K562 (cell line): ENCODE measurements around the gene DLK2. TPM values are rescaled to one million over a fixed set of nuclear protein-coding genes. Genes with fewer than 3 reads are reported as not detected.
A peak's percentile ranks its signal among the peaks of the same experiment; 100 is the strongest.

ENCODE experiments used
- ATAC-seq: fragments of 200-7000 bp; cut with Tn5 transposase; 3 replicates; pipeline ENCODE4 v1.9.1; 2020; ENCODE audit warnings: moderate library complexity
- BruUV-seq: library from RNA; stranded (reverse); fragments of 400-500 nt; replicated peaks from 2 replicates; lab custom pipeline; 2021; lab: Mats Ljungman, UMichigan
- CTCF ChIA-PET: fragments of 300-600 bp; formaldehyde crosslinking; extraction: SDS; loops from one replicate; lab custom pipeline; 2021; ENCODE audit warnings: low intra/inter-chr PET ratio; lab: Yijun Ruan, JAX
- POLR2A ChIA-PET: fragments of 300-600, 350-650 bp; sonication (Branson Sonifier 250); formaldehyde crosslinking; extraction: SDS; loops from one replicate; lab custom pipeline; 2021; ENCODE audit warnings: antibody characterized with exemption, inconsistent platforms; lab: Yijun Ruan, JAX
- DNase-seq, 4 experiments: peaks; one replicate each; pipeline versions ENCODE4 v3.0.0 to v3.0.0-alpha.2; 2011 to 2018; ENCODE audit warnings: low spot score in 3 of 4, mixed read lengths in 3 of 4; ENCODE audit errors: extremely low read depth in 1 of 4
- FAIRE-seq: peaks from 2 replicates; lab custom pipeline; 2011; peaks lifted over from hg19 to GRCh38; lab: Jason Lieb, UNC
- H2AFZ ChIP-seq: 2 replicates; pipeline ENCODE4 v1.6.0; 2011; ENCODE audit warnings: low read depth, low read length, control low read depth, inconsistent platforms
- H3K27ac ChIP-seq: fragments of 200-600 bp; 3 replicates; pipeline ENCODE4 v1.8.0; 2011; ENCODE audit warnings: low read depth, mild to moderate bottlenecking, control low read depth, inconsistent platforms, low read length, moderate library complexity, mixed read lengths; ENCODE audit errors: extremely low read depth
- H3K27me3 ChIP-seq, 2 experiments: fragments of 300-600 bp in 1 of 2; 2 replicates in 1 of 2; 3 replicates in 1 of 2; pipeline versions ENCODE4 v1.6.0 to v1.8.0; 2011; ENCODE audit warnings: inconsistent platforms in 2 of 2, low read length in 2 of 2, mild to moderate bottlenecking in 1 of 2, mixed read lengths in 1 of 2, moderate library complexity in 1 of 2; ENCODE audit not compliant: control insufficient read depth in 2 of 2, insufficient read depth in 2 of 2
- H3K36me3 ChIP-seq: fragments of 300-600 bp; 3 replicates; pipeline ENCODE4 v1.8.0; 2011; ENCODE audit warnings: mild to moderate bottlenecking, low read length, inconsistent platforms; ENCODE audit not compliant: control insufficient read depth, insufficient read depth
- H3K4me1 ChIP-seq, 2 experiments: fragments of 200-600 bp in 1 of 2; replicated peaks in 1 of 2; 2 replicates in 1 of 2; 3 replicates in 1 of 2; pipeline versions ENCODE4 v1.5.1 to v1.8.0; 2011; ENCODE audit warnings: inconsistent platforms in 2 of 2, low read length in 2 of 2, mild to moderate bottlenecking in 1 of 2, mixed read lengths in 1 of 2, moderate library complexity in 1 of 2; ENCODE audit not compliant: control insufficient read depth in 2 of 2, insufficient read depth in 2 of 2
- H3K4me2 ChIP-seq: 2 replicates; pipeline ENCODE4 v1.6.1; 2011; ENCODE audit warnings: low read length, control low read depth, inconsistent platforms, mixed read lengths; ENCODE audit not compliant: insufficient read depth
- H3K4me3 ChIP-seq: fragments of 200-600 bp; sonication (generic), shearing (Covaris generic); 2 replicates; pipeline ENCODE4 v1.5.1; 2016; ENCODE audit warnings: control low read depth, inconsistent platforms
- H3K79me2 ChIP-seq: fragments of 200-600 bp; 3 replicates; pipeline ENCODE4 v1.8.0; 2011; ENCODE audit warnings: low read length, inconsistent platforms; ENCODE audit not compliant: control insufficient read depth, insufficient read depth
- H3K9ac ChIP-seq, 2 experiments: 2 replicates each; pipeline versions ENCODE4 v1.6.0 to v1.6.1; 2011; ENCODE audit warnings: low read depth in 2 of 2, low read length in 2 of 2, control low read depth in 1 of 2, inconsistent platforms in 1 of 2, mild to moderate bottlenecking in 1 of 2, mixed read lengths in 1 of 2; ENCODE audit not compliant: insufficient read depth in 1 of 2
- H3K9me1 ChIP-seq: one replicate; pipeline ENCODE4 v1.6.0; 2011; ENCODE audit warnings: inconsistent platforms, mild to moderate bottlenecking, low read length, moderate library complexity; ENCODE audit not compliant: control insufficient read depth, insufficient read depth
- H3K9me3 ChIP-seq: replicated peaks from 2 replicates; pipeline ENCODE4 v1.5.1; 2011; ENCODE audit warnings: low read depth, low read length, inconsistent platforms; ENCODE audit not compliant: control insufficient read depth, insufficient read depth
- H4K20me1 ChIP-seq: replicated peaks from 2 replicates; pipeline ENCODE4 v1.6.1; 2011; ENCODE audit warnings: low read length, inconsistent platforms, mixed read lengths; ENCODE audit not compliant: control insufficient read depth, insufficient read depth
- ARID3A ChIP-seq: IDR thresholded peaks from 2 replicates; pipeline ENCODE4 v1.6.1; 2012; ENCODE audit warnings: low read depth, low read length, improper control_type of control experiment, borderline replicate concordance
- CEBPG ChIP-seq, 3 experiments: fragments of 200-800 bp in 1 of 3; sonication (Bioruptor generic) in 1 of 3; sonication (generic) in 1 of 3; formaldehyde crosslinking in 1 of 3; IDR thresholded peaks in 2 of 3; conservative IDR thresholded peaks in 1 of 3; 2 replicates each; pipeline versions ENCODE4 v1.6.1 to v1.8.0; 2016 to 2022; ENCODE audit warnings: missing compliant biosample characterization in 2 of 3, missing genetic modification characterization in 2 of 3, mild to moderate bottlenecking in 1 of 3, missing genetic modification reagents in 1 of 3
- DMBX1 ChIP-seq: fragments of 250-450 bp; sonication (Bioruptor Pico); IDR thresholded peaks from 2 replicates; pipeline ENCODE4 v1.8.0; 2022; ENCODE audit warnings: inconsistent platforms, mild to moderate bottlenecking, moderate library complexity, borderline replicate concordance
- ETS2 ChIP-seq: IDR thresholded peaks from 2 replicates; pipeline ENCODE4 v1.6.1; 2016; ENCODE audit warnings: borderline replicate concordance, missing genetic modification characterization, mild to moderate bottlenecking, moderate library complexity, missing compliant biosample characterization; ENCODE audit not compliant: poor library complexity, severe bottlenecking
- HCFC1 ChIP-seq: IDR thresholded peaks from 2 replicates; pipeline ENCODE4 v1.6.1; 2012; ENCODE audit warnings: low read depth, low read length, improper control_type of control experiment
- HMGXB4 ChIP-seq: sonication (generic); formaldehyde crosslinking; IDR thresholded peaks from 2 replicates; pipeline ENCODE4 v1.8.1; 2023; ENCODE audit warnings: mild to moderate bottlenecking, missing genetic modification reagents
- HSF4 ChIP-seq: fragments of 250-450 bp; sonication (Bioruptor Pico); IDR thresholded peaks from 2 replicates; pipeline ENCODE4 v2.1.2; 2022; ENCODE audit warnings: mild to moderate bottlenecking, moderate library complexity, borderline replicate concordance
- JUNB ChIP-seq: fragments of 450-650 bp; formaldehyde crosslinking; conservative IDR thresholded peaks from 2 replicates; pipeline ENCODE4 v1.4.0; 2020; ENCODE audit warnings: mild to moderate bottlenecking
- PCBP1 ChIP-seq: fragments of 200-400 bp; formaldehyde crosslinking; IDR thresholded peaks from 2 replicates; pipeline ENCODE4 v1.6.1; 2018; ENCODE audit warnings: mild to moderate bottlenecking, low read depth, low read length; ENCODE audit not compliant: poor library complexity, severe bottlenecking
- PRPF4 ChIP-seq: fragments of 200-400 bp; formaldehyde crosslinking; IDR thresholded peaks from one replicate; pipeline ENCODE4 v1.6.1; 2017; ENCODE audit warnings: low read length, low read depth, mild to moderate bottlenecking; ENCODE audit not compliant: insufficient read depth, poor library complexity, severe bottlenecking
- STAT6 ChIP-seq: sonication (generic); formaldehyde crosslinking; IDR thresholded peaks from 2 replicates; pipeline ENCODE4 v1.8.1; 2023; ENCODE audit warnings: mild to moderate bottlenecking, missing genetic modification reagents
- TEAD4 ChIP-seq, 2 experiments: sonication (generic) in 1 of 2; formaldehyde crosslinking in 1 of 2; IDR thresholded peaks; 2 replicates each; pipeline versions ENCODE4 v1.6.1 to v1.8.0; 2012 to 2022; ENCODE audit warnings: borderline replicate concordance in 1 of 2, inconsistent platforms in 1 of 2, low read length in 1 of 2, mild to moderate bottlenecking in 1 of 2, missing genetic modification reagents in 1 of 2
- ZNF384 ChIP-seq: IDR thresholded peaks from 2 replicates; pipeline ENCODE4 v1.6.1; 2012; ENCODE audit warnings: low read depth, low read length, improper control_type of control experiment
- WGBS: fragments of 100-300 bp; shearing (Covaris generic); methylation state at CpG from one replicate; pipeline ENCODE4 v1.1.6; 2016; ENCODE audit warnings: low coverage, mixed read lengths; ENCODE audit not compliant: insufficient coverage; ENCODE audit errors: missing lambda C conversion rate; 5-methylcytosine and 5-hydroxymethylcytosine counted together
- in situ Hi-C: fragments of 300-500 bp; cut with MboI; formaldehyde crosslinking; loops from 4 replicates; pipeline ENCODE4 v1.15.0; 2018; ENCODE audit warnings: inconsistent platforms, mixed read lengths
- intact Hi-C: fragments of 100-400 bp; cut with micrococcal nuclease; formaldehyde crosslinking; loops from 2 replicates; pipeline ENCODE4 v1.14.2; 2022
- polyA plus RNA-seq, 8 experiments: library from polyadenylated mRNA; depleted of rRNA in 4 of 8; stranded (reverse) in 5 of 8; unstranded in 3 of 8; fragments of >200 nt; fragmentation: Nextera tagmentation in 2 of 8; fragmentation: Illumina TruSeq in 1 of 8; extraction: Ambion mirVana in 2 of 8; extraction: Trizol in 1 of 8; gene quantifications; 2 replicates each; pipeline versions ENCODE4 v1.2.1 to v1.2.3, GENCODE V29; 2011 to 2014; ENCODE audit warnings: inconsistent platforms in 1 of 8, missing spikeins in 1 of 8
- total RNA-seq, 7 experiments: library from RNA; depleted of rRNA in 6 of 7; stranded (reverse); fragments of >200 nt in 6 of 7; fragmentation: Illumina TruSeq in 2 of 7; extraction: Trizol in 2 of 7; gene quantifications; 2 replicates each; pipeline versions ENCODE4 v1.2.1 to v1.2.3, GENCODE V29; 2011 to 2021; ENCODE audit warnings: low replicate concordance in 1 of 7

The DLK2 gene
- total and polyA plus RNA-seq, 9 of the 15 experiments (the other 6 are each of a cell fraction or from before 2014, with no cell fraction given) = 0.11 to 0.53 (median 0.29) TPM; not detected in 3

GRCh38 chr6:43481075-43481474 is 25.7 kb upstream of the DLK2 start (continued):
- TF ChIP-seq PCBP1 (no peak), CEBPG (CRISPR knock-in tag; IDR thresholded peaks at IDR 0.05) (peak; percentile 80), CEBPG (tag; conservative IDR thresholded peaks at IDR 0.05 in 1 of 2, IDR thresholded peaks at IDR 0.05 in 1 of 2) (peak; percentile 68 to 72), JUNB (CRISPR knock-in tag) (no peak), STAT6 (CRISPR knock-in tag) (no peak), HSF4 (CRISPR knock-in tag) (no peak), DMBX1 (no peak)

- in situ Hi-C loops = no loop called here
- DNase-seq = no peak
- no peaks in the 10 kb centered on the region for H3K9me1 ChIP-seq
- peak overlapping the region; percentile 83 to 92 for H3K9ac ChIP-seq
- peak overlapping the region; percentile 93 for H3K4me2 ChIP-seq
- H3K4me1 ChIP-seq = peaks cover 0 to 19% of the 10 kb centered on the region in 2 experiments; a peak in 4 of 5 replicates
- H3K27me3 ChIP-seq = no peaks in the 10 kb centered on the region
- BruUV-seq = TSS peak; percentile 56
- no peak for FAIRE-seq
- no peaks in the 10 kb centered on the region for H3K9me3 ChIP-seq
- H4K20me1 ChIP-seq = 0 out of 2 replicates have a peak, but pooled peaks cover 6% of the 10 kb centered on the region
- peaks cover 23% of the 10 kb centered on the region for H3K79me2 ChIP-seq
- intact Hi-C loops = no loop called here
- 0% methylated on average over 3 of the region's 3 CpGs for WGBS
- H3K4me3 ChIP-seq = peak overlapping the region; percentile 80
- peak overlapping the region; percentile 94 for H2AFZ ChIP-seq
- 0 out of 3 replicates have a peak, but pooled peaks cover 4% of the 10 kb centered on the region for H3K36me3 ChIP-seq
- peak; percentile 8 for ATAC-seq
- peak overlapping the region; percentile 71 for H3K27ac ChIP-seq
- CTCF ChIA-PET = no interaction called here
- POLR2A ChIA-PET = interaction anchor here (0.6 to 4.9 kb wide), 8 partner anchors 10 to 276 kb away, joined by 3 to 24 read pairs (median 5); partner anchors contain the start of gene LRRC73
- TF ChIP-seq ETS2 (tag) = no peak
- no peak for TF ChIP-seq ZNF384
- TF ChIP-seq HMGXB4 (CRISPR knock-in tag) = peak; percentile 34; the same call in 1 of the 2 replicates
- no peak for TF ChIP-seq PRPF4
- TF ChIP-seq HCFC1 = no peak
- no peak for TF ChIP-seq TEAD4 (IDR thresholded peaks at IDR 0.05; ENCODE audit: low read length)
- TF ChIP-seq TEAD4 (CRISPR knock-in tag; IDR thresholded peaks at IDR 0.05; ENCODE audit: borderline replicate concordance) = 0 out of 2 replicates have a peak, but pooled peaks have one; percentile 31
- TF ChIP-seq ARID3A = no peak
Measured at GRCh38 chr6:43478008-43478372, 22.6 kb upstream of the DLK2 start.
